Keratinocyte (primary cell): ENCODE data around the gene MICOS13. TPM values are rescaled to one million over a fixed set of nuclear protein-coding genes. Genes with fewer than 3 reads are reported as not detected.

ENCODE experiments used
- DNase-seq: peaks from one replicate; pipeline ENCODE4 v3.0.0-alpha.2; 2011; ENCODE audit warnings: low read depth, missing footprints, low spot score
- FAIRE-seq: peaks from 2 replicates; lab custom pipeline; 2011; peaks lifted over from hg19 to GRCh38; lab: Jason Lieb, UNC
- H2AFZ ChIP-seq: 2 replicates; pipeline ENCODE4 v1.6.0; 2012; ENCODE audit warnings: low read length, control low read depth, inconsistent platforms; ENCODE audit not compliant: control insufficient read depth
- H3K27ac ChIP-seq: 2 replicates; pipeline ENCODE4 v1.5.1; 2011; ENCODE audit warnings: low read length; ENCODE audit not compliant: control insufficient read depth, insufficient read depth
- H3K27me3 ChIP-seq: 3 replicates; pipeline ENCODE4 v1.6.0; 2011; ENCODE audit warnings: low read length; ENCODE audit not compliant: control insufficient read depth, insufficient read depth; ENCODE audit errors: extremely low read depth
- H3K36me3 ChIP-seq, 2 experiments: 2 replicates in 1 of 2; 3 replicates in 1 of 2; pipeline ENCODE4 v1.5.1; 2011; ENCODE audit warnings: low read length in 2 of 2, mild to moderate bottlenecking in 1 of 2; ENCODE audit not compliant: control insufficient read depth in 2 of 2, insufficient read depth in 2 of 2; ENCODE audit errors: extremely low read depth in 1 of 2
- H3K4me1 ChIP-seq: 3 replicates; pipeline ENCODE4 v1.5.1; 2011; ENCODE audit warnings: low read length; ENCODE audit not compliant: control insufficient read depth, insufficient read depth; ENCODE audit errors: extremely low read depth
- H3K4me2 ChIP-seq: 3 replicates; pipeline ENCODE4 v1.6.0; 2011; ENCODE audit warnings: low read depth, low read length; ENCODE audit not compliant: control insufficient read depth, insufficient read depth; ENCODE audit errors: extremely low read depth
- H3K4me3 ChIP-seq, 3 experiments: fragments of 200-600 bp in 1 of 3; sonication (generic) in 1 of 3; 2 replicates in 2 of 3; 3 replicates in 1 of 3; pipeline ENCODE4 v1.5.1; 2011 to 2016; ENCODE audit warnings: low read length in 3 of 3, mild to moderate bottlenecking in 3 of 3, control low read depth in 2 of 3, inconsistent platforms in 1 of 3, low read depth in 1 of 3, mixed read lengths in 1 of 3, mixed run types in 1 of 3, moderate library complexity in 1 of 3; ENCODE audit not compliant: control insufficient read depth in 2 of 3, insufficient read depth in 2 of 3; ENCODE audit errors: extremely low read depth in 1 of 3
- H3K79me2 ChIP-seq: 2 replicates; pipeline ENCODE4 v1.6.0; 2012; ENCODE audit warnings: low read length; ENCODE audit not compliant: control insufficient read depth, insufficient read depth
- H3K9ac ChIP-seq: 3 replicates; pipeline ENCODE4 v1.6.0; 2011; ENCODE audit warnings: low read length; ENCODE audit not compliant: control insufficient read depth, insufficient read depth; ENCODE audit errors: extremely low read depth
- H3K9me1 ChIP-seq: 3 replicates; pipeline ENCODE4 v1.6.0; 2011; ENCODE audit warnings: low read length; ENCODE audit not compliant: control insufficient read depth, insufficient read depth; ENCODE audit errors: extremely low read depth
- H3K9me3 ChIP-seq: 2 replicates; pipeline ENCODE4 v1.5.1; 2012; ENCODE audit warnings: low read depth, low read length; ENCODE audit not compliant: control insufficient read depth
- H4K20me1 ChIP-seq: 3 replicates; pipeline ENCODE4 v1.6.0; 2011; ENCODE audit warnings: low read length; ENCODE audit not compliant: control insufficient read depth, insufficient read depth; ENCODE audit errors: extremely low read depth
- EZH2 ChIP-seq: IDR thresholded peaks from one replicate; pipeline ENCODE4 v1.6.1; 2012; ENCODE audit warnings: inconsistent platforms, mild to moderate bottlenecking, low read length, moderate library complexity
- dilution Hi-C: fragments of 300-500 bp; cut with MboI; formaldehyde crosslinking; loops from one replicate; pipeline ENCODE4 v1.7.0; 2020; ENCODE audit warnings: low sequenced_read_pairs; ENCODE audit not compliant: extremely low pct_ligation_motif_present
- polyA plus RNA-seq, 5 experiments: library from polyadenylated mRNA; depleted of rRNA in 3 of 5; stranded (reverse) in 3 of 5; stranded (forward) in 1 of 5; unstranded in 1 of 5; fragments of >200 nt; gene quantifications; 1 replicate in 1 of 5; 2 replicates in 3 of 5; 3 replicates in 1 of 5; pipeline versions ENCODE4 v1.2.1 to v1.2.3, GENCODE V29; 2011 to 2012; ENCODE audit warnings: missing spikeins in 2 of 5, low read depth in 1 of 5, low replicate concordance in 1 of 5
- TF ChIP-seq, protein P1 (sequence below), 3 experiments: IDR thresholded peaks in 1 of 3; conservative IDR thresholded peaks in 1 of 3; optimal IDR thresholded peaks in 1 of 3; 2 replicates in 2 of 3; 3 replicates in 1 of 3; pipeline versions ENCODE3 to v1.5.1; 2011; ENCODE audit warnings: low read length in 3 of 3, mild to moderate bottlenecking in 3 of 3, moderate library complexity in 2 of 3, control low read depth in 1 of 3, inconsistent platforms in 1 of 3; ENCODE audit not compliant: insufficient read depth in 2 of 3; ENCODE audit errors: extremely low read depth in 1 of 3

Gene MICOS13
- polyA plus RNA-seq, 1 donor (not counting 4 experiments of a cell fraction or from before 2014, with no cell fraction given), result 35.2 TPM

DNA sequence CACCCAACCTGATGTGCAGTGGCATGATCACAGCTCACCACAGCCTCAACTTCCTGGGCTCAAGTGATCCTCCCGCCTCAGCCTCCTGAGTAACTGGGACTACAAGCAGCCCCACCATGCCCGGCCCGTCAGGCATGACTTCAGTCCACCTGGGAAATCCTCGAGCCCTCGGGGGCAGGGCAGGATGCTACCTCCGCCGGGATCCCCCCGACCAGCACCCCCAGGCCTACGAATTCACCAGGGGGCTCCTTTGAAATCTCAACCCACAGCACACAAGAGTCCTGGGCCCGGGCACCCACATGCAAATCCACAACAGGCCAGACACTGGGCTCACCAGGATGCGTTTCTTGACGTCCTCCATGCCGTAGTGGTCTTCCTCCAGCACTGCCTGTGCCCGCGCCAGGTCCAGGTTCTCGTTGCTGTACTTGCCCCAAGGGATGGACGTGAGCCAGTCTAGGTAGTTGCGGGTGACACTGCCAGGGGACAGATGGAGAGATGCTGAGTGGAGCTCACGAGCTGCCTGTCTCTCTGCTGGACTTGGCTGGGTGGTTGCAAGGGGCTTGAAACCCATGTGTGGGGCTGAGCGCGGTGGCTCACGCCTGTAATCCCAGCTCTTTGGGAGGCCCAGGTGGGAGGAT lies 20.3 kb upstream of the MICOS13 start:
- dilution Hi-C loops, result no loop called here
- FAIRE-seq (no peak), DNase-seq (no peak)
- H3K4me2 ChIP-seq, result no peak overlapping the region
- no peaks in the 10 kb centered on the region for H3K79me2 ChIP-seq
- H3K9me3 ChIP-seq, result no peaks in the 10 kb centered on the region
- no peaks in the 10 kb centered on the region for H3K27me3 ChIP-seq
- no peak overlapping the region for H2AFZ ChIP-seq
- H3K4me1 ChIP-seq, result no peaks in the 10 kb centered on the region
- H3K27ac ChIP-seq, result no peak overlapping the region
- peaks cover 16 to 44% of the 10 kb centered on the region in 2 experiments for H3K36me3 ChIP-seq
- TF ChIP-seq, protein P1, sequence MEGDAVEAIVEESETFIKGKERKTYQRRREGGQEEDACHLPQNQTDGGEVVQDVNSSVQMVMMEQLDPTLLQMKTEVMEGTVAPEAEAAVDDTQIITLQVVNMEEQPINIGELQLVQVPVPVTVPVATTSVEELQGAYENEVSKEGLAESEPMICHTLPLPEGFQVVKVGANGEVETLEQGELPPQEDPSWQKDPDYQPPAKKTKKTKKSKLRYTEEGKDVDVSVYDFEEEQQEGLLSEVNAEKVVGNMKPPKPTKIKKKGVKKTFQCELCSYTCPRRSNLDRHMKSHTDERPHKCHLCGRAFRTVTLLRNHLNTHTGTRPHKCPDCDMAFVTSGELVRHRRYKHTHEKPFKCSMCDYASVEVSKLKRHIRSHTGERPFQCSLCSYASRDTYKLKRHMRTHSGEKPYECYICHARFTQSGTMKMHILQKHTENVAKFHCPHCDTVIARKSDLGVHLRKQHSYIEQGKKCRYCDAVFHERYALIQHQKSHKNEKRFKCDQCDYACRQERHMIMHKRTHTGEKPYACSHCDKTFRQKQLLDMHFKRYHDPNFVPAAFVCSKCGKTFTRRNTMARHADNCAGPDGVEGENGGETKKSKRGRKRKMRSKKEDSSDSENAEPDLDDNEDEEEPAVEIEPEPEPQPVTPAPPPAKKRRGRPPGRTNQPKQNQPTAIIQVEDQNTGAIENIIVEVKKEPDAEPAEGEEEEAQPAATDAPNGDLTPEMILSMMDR (optimal IDR thresholded peaks at IDR 0.05 in 1 of 3, IDR thresholded peaks at IDR 0.05 in 1 of 3, conservative IDR thresholded peaks at IDR 0.05 in 1 of 3; ENCODE audit: extremely low read depth in 1 of 3, insufficient read depth in 2 of 3, low read length in 3 of 3), result no peak
- no peak for TF ChIP-seq EZH2
- H4K20me1 ChIP-seq, result peaks cover 4% of the 10 kb centered on the region
- H3K4me3 ChIP-seq, result no peak overlapping the region
- H3K9me1 ChIP-seq, result no peaks in the 10 kb centered on the region
- H3K9ac ChIP-seq, result no peak overlapping the region

- TF ChIP-seq, protein P1 (optimal IDR thresholded peaks at IDR 0.05 in 1 of 3, IDR thresholded peaks at IDR 0.05 in 1 of 3, conservative IDR thresholded peaks at IDR 0.05 in 1 of 3; ENCODE audit: extremely low read depth in 1 of 3, insufficient read depth in 2 of 3, low read length in 3 of 3), result no peak
- no peak for TF ChIP-seq EZH2
- Histone ChIP-seq H3K36me3 (peaks cover 12 to 49% of the 10 kb centered on the region in 2 experiments), H3K27me3 (no peaks in the 10 kb centered on the region), H3K27ac (no peak overlapping the region), H3K9ac (no peak overlapping the region), H2AFZ (no peak overlapping the region), H3K79me2 (peaks cover 15% of the 10 kb centered on the region), H4K20me1 (peaks cover 16% of the 10 kb centered on the region), H3K4me1 (no peaks in the 10 kb centered on the region), H3K9me3 (no peaks in the 10 kb centered on the region), H3K4me2 (no peak overlapping the region), H3K9me1 (no peaks in the 10 kb centered on the region), H3K4me3 (no peak overlapping the region)
- dilution Hi-C loops, result no loop called here
- FAIRE-seq, result no peak
- DNase-seq, result no peak
Measured at GRCh38 chr19:5698635-5699422, 18.5 kb upstream of the MICOS13 start.
